ENCODE measurements around the gene HERC3. TPM values are rescaled to one million over a fixed set of nuclear protein-coding genes. Genes with fewer than 3 reads are reported as not detected.
A peak's percentile ranks its signal among the peaks of the same experiment; 100 is the strongest.

Gene HERC3
- total RNA-seq, 1 donor from 2014 or later, result 8.5 TPM

DNA sequence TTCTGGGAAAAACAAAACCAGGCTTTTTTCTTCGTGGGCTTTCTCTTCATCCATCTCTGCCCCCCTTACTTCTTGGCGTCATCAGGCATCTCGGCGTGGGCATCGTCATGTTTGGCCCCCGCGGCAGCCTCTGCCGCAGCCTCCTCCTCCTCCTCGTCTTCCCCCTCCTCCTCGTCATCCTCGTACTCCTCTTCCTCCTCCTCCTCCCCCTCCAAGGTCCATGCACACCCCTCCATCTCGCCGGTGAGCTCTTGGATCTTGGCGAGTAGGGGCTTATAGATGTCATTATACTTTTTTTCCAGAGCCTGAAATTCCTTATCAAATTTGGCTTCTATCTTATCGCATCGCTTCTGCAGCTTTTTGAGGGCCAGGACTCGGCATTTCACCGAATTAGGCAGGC is 104.9 kb downstream of the HERC3 start:
- Histone ChIP-seq H3K79me2 (ENCODE audit: insufficient read depth, low read length) (no peaks in the 10 kb centered on the region), H4K20me1 (ENCODE audit: insufficient read depth, low read length) (no peaks in the 10 kb centered on the region), H3K9ac (ENCODE audit: low read length) (peak overlapping the region; percentile 87), H3K4me1 (ENCODE audit: insufficient read depth, low read length) (no peaks in the 10 kb centered on the region), H3K27me3 (ENCODE audit: insufficient read depth, low read length) (no peaks in the 10 kb centered on the region), H3K27ac (ENCODE audit: low read depth, low read length) (peak overlapping the region; percentile 70), H3K9me3 (ENCODE audit: insufficient read depth, low read depth, low read length) (no peaks in the 10 kb centered on the region), H3K36me3 (ENCODE audit: insufficient read depth, low read length) (no peaks in the 10 kb centered on the region), H3K4me3 (ENCODE audit: insufficient read depth, low read depth, low read length) (peak overlapping the region; percentile 78), H2AFZ (ENCODE audit: low read depth, low read length) (peak overlapping the region; percentile 80), H3K4me2 (ENCODE audit: low read length) (peak overlapping the region; percentile 85)
- peaks cover 3% of the 10 kb centered on the region for H3K36me3 Mint-ChIP-seq (ENCODE audit: low read depth, unreplicated experiment)
- no peak overlapping the region for H3K27ac Mint-ChIP-seq (ENCODE audit: unreplicated experiment)
- FAIRE-seq, result no peak
- peak; percentile 33 for DNase-seq (ENCODE audit: low read depth)
- H3K4me3 Mint-ChIP-seq (ENCODE audit: unreplicated experiment), result peak overlapping the region; percentile 88
- H3K9me3 Mint-ChIP-seq (ENCODE audit: unreplicated experiment), result no peaks in the 10 kb centered on the region
- H3K4me1 Mint-ChIP-seq (ENCODE audit: low read depth, unreplicated experiment), result no peaks in the 10 kb centered on the region
- no peaks in the 10 kb centered on the region for H3K27me3 Mint-ChIP-seq (ENCODE audit: low read depth, unreplicated experiment)
- TF ChIP-seq EZH2 (IDR thresholded peaks at IDR 0.05; ENCODE audit: insufficient read depth, low read length), result no peak

- H3K79me2 ChIP-seq (ENCODE audit: insufficient read depth, low read length), result no peaks in the 10 kb centered on the region
- H3K4me2 ChIP-seq (ENCODE audit: low read length), result peak within 1 kb of the TSS; percentile 85
- H3K9me3 ChIP-seq (ENCODE audit: insufficient read depth, low read depth, low read length), result no peaks in the 10 kb centered on the region
- H3K36me3 ChIP-seq (ENCODE audit: insufficient read depth, low read length), result no peaks in the 10 kb centered on the region
- H3K9me3 Mint-ChIP-seq (ENCODE audit: unreplicated experiment), result no peaks in the 10 kb centered on the region
- no peaks in the 10 kb centered on the region for H3K4me1 ChIP-seq (ENCODE audit: insufficient read depth, low read length)
- H3K27ac ChIP-seq (ENCODE audit: low read depth, low read length), result peak within 1 kb of the TSS; percentile 70
- H2AFZ ChIP-seq (ENCODE audit: low read depth, low read length), result peak within 1 kb of the TSS; percentile 80
- H3K4me3 ChIP-seq (ENCODE audit: insufficient read depth, low read depth, low read length), result peak within 1 kb of the TSS; percentile 78
- peak within 1 kb of the TSS; percentile 87 for H3K9ac ChIP-seq (ENCODE audit: low read length)
- H4K20me1 ChIP-seq (ENCODE audit: insufficient read depth, low read length), result no peaks in the 10 kb centered on the region
- no peaks in the 10 kb centered on the region for H3K27me3 Mint-ChIP-seq (ENCODE audit: low read depth, unreplicated experiment)
- FAIRE-seq (no peak), DNase-seq (ENCODE audit: low read depth) (peak; percentile 69)
- H3K27ac Mint-ChIP-seq (ENCODE audit: unreplicated experiment), result peak within 1 kb of the TSS; percentile 41
- H3K36me3 Mint-ChIP-seq (ENCODE audit: low read depth, unreplicated experiment), result peaks cover 3% of the 10 kb centered on the region
- H3K4me3 Mint-ChIP-seq (ENCODE audit: unreplicated experiment), result peak within 1 kb of the TSS; percentile 88
- H3K4me1 Mint-ChIP-seq (ENCODE audit: low read depth, unreplicated experiment), result no peaks in the 10 kb centered on the region
- no peaks in the 10 kb centered on the region for H3K27me3 ChIP-seq (ENCODE audit: insufficient read depth, low read length)
- TF ChIP-seq EZH2 (IDR thresholded peaks at IDR 0.05; ENCODE audit: insufficient read depth, low read length), result no peak
These were observed 105.5 kb downstream of the HERC3 start, which contains the start of gene NAP1L5 for GRCh38 chr4:88697588-88698329. TSS of gene NAP1L5 (minus strand) at chr4:88697829. CDS start at chr4:88697754, 75 bp downstream.

- no peak overlapping the region for H3K4me3 Mint-ChIP-seq (ENCODE audit: unreplicated experiment)
- peaks cover 3% of the 10 kb centered on the region for H3K36me3 Mint-ChIP-seq (ENCODE audit: low read depth, unreplicated experiment)
- DNase-seq (ENCODE audit: low read depth), result no peak
- no peaks in the 10 kb centered on the region for H3K27me3 ChIP-seq (ENCODE audit: insufficient read depth, low read length)
- FAIRE-seq, result no peak
- no peak overlapping the region for H3K27ac ChIP-seq (ENCODE audit: low read depth, low read length)
- no peak overlapping the region for H3K4me2 ChIP-seq (ENCODE audit: low read length)
- H3K27me3 Mint-ChIP-seq (ENCODE audit: low read depth, unreplicated experiment), result no peaks in the 10 kb centered on the region
- H3K9me3 ChIP-seq (ENCODE audit: insufficient read depth, low read depth, low read length), result no peaks in the 10 kb centered on the region
- H3K9me3 Mint-ChIP-seq (ENCODE audit: unreplicated experiment), result no peaks in the 10 kb centered on the region
- no peaks in the 10 kb centered on the region for H3K4me1 ChIP-seq (ENCODE audit: insufficient read depth, low read length)
- no peaks in the 10 kb centered on the region for H3K4me1 Mint-ChIP-seq (ENCODE audit: low read depth, unreplicated experiment)
- TF ChIP-seq EZH2 (IDR thresholded peaks at IDR 0.05; ENCODE audit: insufficient read depth, low read length) (no peak), CTCF (IDR thresholded peaks at IDR 0.05; ENCODE audit: insufficient read depth, low read depth, low read length) (no peak)
- no peak overlapping the region for H3K4me3 ChIP-seq (ENCODE audit: insufficient read depth, low read depth, low read length)
- H4K20me1 ChIP-seq (ENCODE audit: insufficient read depth, low read length), result no peaks in the 10 kb centered on the region
- H3K79me2 ChIP-seq (ENCODE audit: insufficient read depth, low read length), result no peaks in the 10 kb centered on the region
- no peak overlapping the region for H3K27ac Mint-ChIP-seq (ENCODE audit: unreplicated experiment)
- no peaks in the 10 kb centered on the region for H3K36me3 ChIP-seq (ENCODE audit: insufficient read depth, low read length)
- H3K9ac ChIP-seq (ENCODE audit: low read length), result no peak overlapping the region
- H2AFZ ChIP-seq (ENCODE audit: low read depth, low read length), result no peak overlapping the region
These were observed 106.2 kb downstream of the HERC3 start for GRCh38 chr4:88698519-88698918.
